ENCODE measurements around the gene SRPX. TPM values are rescaled to one million over a fixed set of nuclear protein-coding genes. Genes with fewer than 3 reads are reported as not detected.

SRPX gene
- total and polyA plus RNA-seq, 2 of the 4 experiments (the other 2 are of a cell fraction): 35.5 to 81.5 TPM

GRCh38 chrX:38156838-38157237 lies 63.8 kb downstream of the SRPX start:
- TF ChIP-seq CTCF (conservative IDR thresholded peaks at IDR 0.05; ENCODE audit: low read depth, low read length) (no peak), RAD21 (IDR thresholded peaks at IDR 0.05; ENCODE audit: low read length) (no peak), SMC3 (IDR thresholded peaks at IDR 0.05; ENCODE audit: low read depth, low read length) (no peak), MXI1 (IDR thresholded peaks at IDR 0.05; ENCODE audit: borderline replicate concordance, low read depth, low read length) (no peak), MAFK (IDR thresholded peaks at IDR 0.05; ENCODE audit: low read depth, low read length) (no peak), NFE2L2 (IDR thresholded peaks at IDR 0.05; ENCODE audit: low read depth, low read length) (no peak), FOS (IDR thresholded peaks at IDR 0.05; ENCODE audit: low read depth, low read length) (no peak), RFX5 (IDR thresholded peaks at IDR 0.05; ENCODE audit: low read depth, low read length) (no peak), CHD1 (IDR thresholded peaks at IDR 0.05; ENCODE audit: low read depth, low read length) (no peak), CEBPB (IDR thresholded peaks at IDR 0.05; ENCODE audit: low read depth, low read length) (no peak), RCOR1 (IDR thresholded peaks at IDR 0.05; ENCODE audit: insufficient replicate concordance, low read length) (no peak), MAZ (IDR thresholded peaks at IDR 0.05; ENCODE audit: borderline replicate concordance, low read depth, low read length) (no peak), POLR2A (IDR thresholded peaks at IDR 0.05; ENCODE audit: low read depth, low read length) (no peak), BHLHE40 (IDR thresholded peaks at IDR 0.05; ENCODE audit: low read depth, low read length) (no peak), ELK1 (IDR thresholded peaks at IDR 0.05; ENCODE audit: borderline replicate concordance, low read depth, low read length) (no peak), USF2 (IDR thresholded peaks at IDR 0.05; ENCODE audit: low read depth, low read length) (no peak)
- H3K9me3 ChIP-seq (ENCODE audit: control insufficient read depth, insufficient read depth, low read length): no peaks in the 10 kb centered on the region
- peaks cover 4% of the 10 kb centered on the region; the same call in 1 of the 2 replicates for H3K27me3 ChIP-seq (ENCODE audit: control insufficient read depth, insufficient read depth, low read length)
- WGBS, 2 experiments (ENCODE audit: extremely low coverage in 2 of 2, insufficient read length in 1 of 2): no CpG with 5 or more reads among the region's 7 CpGs
- H3K23ac ChIP-seq (ENCODE audit: low read depth, low read length): no peak overlapping the region
- in situ Hi-C loops (cut with MboI; ENCODE audit: low sequenced_read_pairs): no loop called here
- no peak overlapping the region for H2BK20ac ChIP-seq (ENCODE audit: low read depth, low read length)
- no peaks in the 10 kb centered on the region for H3K79me1 ChIP-seq (ENCODE audit: low read depth in 1 of 2, low read length in 2 of 2)
- H3K4me1 ChIP-seq (ENCODE audit: control insufficient read depth, insufficient read depth, low read length): no peaks in the 10 kb centered on the region
- no peak overlapping the region for H3K4me3 ChIP-seq (ENCODE audit: insufficient read depth, low read depth, low read length)
- H4K5ac ChIP-seq (ENCODE audit: low read depth, low read length): no peak overlapping the region
- no peak overlapping the region for H3K56ac ChIP-seq (ENCODE audit: extremely low read depth, insufficient read depth, low read length)
- ATAC-seq (ENCODE audit: low read depth): no peak
- POLR2A ChIA-PET (ENCODE audit: unreplicated experiment): no interaction called here
- no peak overlapping the region for H3K4ac ChIP-seq (ENCODE audit: low read depth, low read length)
- H2BK15ac ChIP-seq (ENCODE audit: low read depth, low read length): no peak overlapping the region
- no peak overlapping the region for H2BK120ac ChIP-seq (ENCODE audit: low read depth, low read length)
- intact Hi-C loops (cut with micrococcal nuclease): no loop called here
- no peak overlapping the region for H3K9ac ChIP-seq (ENCODE audit: low read depth, low read length)
- H2AFZ ChIP-seq (replicated peaks; ENCODE audit: low read length, poor library complexity): no peak overlapping the region
- H4K8ac ChIP-seq (ENCODE audit: low read depth in 2 of 2, low read length in 2 of 2): no peak overlapping the region
- no peak overlapping the region for H2AK9ac ChIP-seq (replicated peaks; ENCODE audit: low read depth, low read length, poor library complexity)
- CTCF ChIA-PET: no interaction called here
- no peaks in the 10 kb centered on the region for H4K20me1 ChIP-seq (ENCODE audit: insufficient read depth, low read length)
- peaks cover 6% of the 10 kb centered on the region for H3K36me3 ChIP-seq (ENCODE audit: control insufficient read depth, insufficient read depth, low read length)
- DNase-seq: peak; percentile 5
- BruUV-seq (replicated peaks): no TSS peak
- dilution Hi-C loops (cut with HindIII; ENCODE audit: low sequenced_read_pairs, unreplicated experiment): no loop called here
- no peak overlapping the region for H2BK5ac ChIP-seq (ENCODE audit: low read depth, low read length, poor library complexity, severe bottlenecking)
- no peak overlapping the region for H3K27ac ChIP-seq (ENCODE audit: insufficient read depth, low read length)
- no peak overlapping the region for H3K14ac ChIP-seq (replicated peaks; ENCODE audit: low read depth, low read length)
- H3K9me1 ChIP-seq (ENCODE audit: insufficient read depth, low read length): no peaks in the 10 kb centered on the region
- no peak overlapping the region for H2AK5ac ChIP-seq (ENCODE audit: low read depth, low read length)
- H3K4me2 ChIP-seq (ENCODE audit: low read depth, low read length): no peak overlapping the region
- no peak overlapping the region for H4K91ac ChIP-seq (ENCODE audit: insufficient read depth, low read depth, low read length)
- H3K18ac ChIP-seq (ENCODE audit: low read depth, low read length): no peak overlapping the region

Measured in IMR-90 (cell line).